Measurements from ENCODE around the gene RETREG1. TPM values are rescaled to one million over a fixed set of nuclear protein-coding genes. Genes with fewer than 3 reads are reported as not detected.

RETREG1 gene
- total RNA-seq, 1 experiment from 2014 or later = 3.4 TPM

- H3K18ac ChIP-seq (ENCODE audit: insufficient read length, low read depth, low read length) = no peak overlapping the region
- no peaks in the 10 kb centered on the region for H3K4me1 ChIP-seq (ENCODE audit: insufficient read depth, low read length)
- H3K56ac ChIP-seq (ENCODE audit: insufficient read length, low read depth, low read length) = no peak overlapping the region
- H4K5ac ChIP-seq (ENCODE audit: insufficient read length, low read depth, low read length) = no peak overlapping the region
- no peak overlapping the region for H2BK12ac ChIP-seq (ENCODE audit: insufficient read length, low read depth, low read length)
- no peak overlapping the region for H2BK20ac ChIP-seq (ENCODE audit: low read depth, low read length, poor library complexity, severe bottlenecking)
- no peak overlapping the region for H3K23ac ChIP-seq (ENCODE audit: insufficient read length, low read depth, low read length)
- Mint-ChIP-seq H3K4me1 (no peaks in the 10 kb centered on the region), H3K9me3 (no peaks in the 10 kb centered on the region), H3K27ac (no peak overlapping the region; a peak in 1 of 7 replicates), H3K36me3 (ENCODE audit: insufficient read depth in 1 of 3, low read depth in 3 of 3) (no peaks in the 10 kb centered on the region; a peak in 1 of 7 replicates), H3K4me3 (no peak overlapping the region), H3K27me3 (ENCODE audit: low read depth) (peaks cover 2% of the 10 kb centered on the region)
- H3K27me3 ChIP-seq (ENCODE audit: insufficient read depth, low read length) = no peaks in the 10 kb centered on the region
- no peak for DNase-seq
- H3K9me3 ChIP-seq (ENCODE audit: control insufficient read depth, low read depth, low read length) = no peaks in the 10 kb centered on the region
- no peak overlapping the region for H3K4me2 ChIP-seq (ENCODE audit: insufficient read depth, insufficient read length, low read length)
- H2BK15ac ChIP-seq (ENCODE audit: low read depth, low read length) = no peak overlapping the region
- WGBS (ENCODE audit: extremely low coverage, insufficient read length, low lambda C conversion rate) = no CpG with 5 or more reads among the region's 6 CpGs
- no peak overlapping the region for H4K91ac ChIP-seq (ENCODE audit: insufficient read length, low read depth, low read length)
- TF ChIP-seq CTCF (conservative IDR thresholded peaks at IDR 0.05) = no peak
- no peaks in the 10 kb centered on the region for H3K23me2 ChIP-seq (ENCODE audit: insufficient read length, low read depth, low read length, poor library complexity, severe bottlenecking)
- H4K8ac ChIP-seq (replicated peaks; ENCODE audit: insufficient read length, low read depth, low read length) = no peak overlapping the region
- no peak overlapping the region for H3T11ph ChIP-seq (ENCODE audit: low read length)
- no peak overlapping the region for H3K14ac ChIP-seq (ENCODE audit: insufficient read depth, low read length)
- no peak overlapping the region for H2AK5ac ChIP-seq (ENCODE audit: insufficient read length, low read length)
- H2AFZ ChIP-seq (ENCODE audit: low read length) = no peak overlapping the region
- H3K4ac ChIP-seq (ENCODE audit: low read depth, low read length) = no peak overlapping the region
- no peak overlapping the region for H3K9ac ChIP-seq (ENCODE audit: extremely low read depth, insufficient read length, low read length)
- no peak overlapping the region for H2BK5ac ChIP-seq (ENCODE audit: insufficient read length, low read length)
- H4K20me1 ChIP-seq (ENCODE audit: control insufficient read depth, insufficient read depth, insufficient read length) = no peaks in the 10 kb centered on the region
- H3K27ac ChIP-seq (ENCODE audit: insufficient read length, low read depth, low read length) = no peak overlapping the region
- no peaks in the 10 kb centered on the region for H3K79me1 ChIP-seq (ENCODE audit: insufficient read depth, low read depth, low read length, poor library complexity, severe bottlenecking)
- H2BK120ac ChIP-seq (ENCODE audit: low read depth, low read length, poor library complexity, severe bottlenecking) = no peak overlapping the region
- no peaks in the 10 kb centered on the region for H3K79me2 ChIP-seq (ENCODE audit: insufficient read depth, low read length)
These were observed 135.8 kb downstream of the RETREG1 start for GRCh38 chr5:16480821-16481538.
